Measurements from ENCODE around the gene CTSZ.
A peak's percentile ranks its signal among the peaks of the same experiment; 100 is the strongest.

Gene CTSZ

DNA sequence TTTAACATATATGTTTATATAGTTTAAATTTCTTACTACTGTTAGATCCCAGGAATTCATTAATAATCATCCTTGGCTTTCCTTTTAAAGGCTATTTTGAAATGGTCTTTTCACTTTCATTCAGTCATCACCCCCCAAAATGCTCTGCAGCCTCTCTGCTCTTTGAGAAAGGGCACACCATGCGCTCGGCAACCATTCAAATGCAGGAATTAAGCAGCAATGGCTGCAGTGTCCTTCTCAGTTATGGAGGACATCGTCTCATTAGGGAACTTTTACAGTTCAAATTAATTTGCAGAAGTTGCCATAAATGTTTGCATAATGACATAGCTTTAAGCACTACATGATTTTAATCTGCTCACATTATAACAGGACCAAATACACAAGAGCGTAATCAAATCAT is 18.5 kb upstream of the CTSZ start:
- DNase-seq (ENCODE audit: low read depth), result no peak
- TF ChIP-seq, protein P1, sequence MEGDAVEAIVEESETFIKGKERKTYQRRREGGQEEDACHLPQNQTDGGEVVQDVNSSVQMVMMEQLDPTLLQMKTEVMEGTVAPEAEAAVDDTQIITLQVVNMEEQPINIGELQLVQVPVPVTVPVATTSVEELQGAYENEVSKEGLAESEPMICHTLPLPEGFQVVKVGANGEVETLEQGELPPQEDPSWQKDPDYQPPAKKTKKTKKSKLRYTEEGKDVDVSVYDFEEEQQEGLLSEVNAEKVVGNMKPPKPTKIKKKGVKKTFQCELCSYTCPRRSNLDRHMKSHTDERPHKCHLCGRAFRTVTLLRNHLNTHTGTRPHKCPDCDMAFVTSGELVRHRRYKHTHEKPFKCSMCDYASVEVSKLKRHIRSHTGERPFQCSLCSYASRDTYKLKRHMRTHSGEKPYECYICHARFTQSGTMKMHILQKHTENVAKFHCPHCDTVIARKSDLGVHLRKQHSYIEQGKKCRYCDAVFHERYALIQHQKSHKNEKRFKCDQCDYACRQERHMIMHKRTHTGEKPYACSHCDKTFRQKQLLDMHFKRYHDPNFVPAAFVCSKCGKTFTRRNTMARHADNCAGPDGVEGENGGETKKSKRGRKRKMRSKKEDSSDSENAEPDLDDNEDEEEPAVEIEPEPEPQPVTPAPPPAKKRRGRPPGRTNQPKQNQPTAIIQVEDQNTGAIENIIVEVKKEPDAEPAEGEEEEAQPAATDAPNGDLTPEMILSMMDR (IDR thresholded peaks at IDR 0.05; ENCODE audit: low read length, missing control alignments), result no peak
- H3K4me3 ChIP-seq (replicated peaks; ENCODE audit: low read depth, low read length), result no peak overlapping the region

DNA sequence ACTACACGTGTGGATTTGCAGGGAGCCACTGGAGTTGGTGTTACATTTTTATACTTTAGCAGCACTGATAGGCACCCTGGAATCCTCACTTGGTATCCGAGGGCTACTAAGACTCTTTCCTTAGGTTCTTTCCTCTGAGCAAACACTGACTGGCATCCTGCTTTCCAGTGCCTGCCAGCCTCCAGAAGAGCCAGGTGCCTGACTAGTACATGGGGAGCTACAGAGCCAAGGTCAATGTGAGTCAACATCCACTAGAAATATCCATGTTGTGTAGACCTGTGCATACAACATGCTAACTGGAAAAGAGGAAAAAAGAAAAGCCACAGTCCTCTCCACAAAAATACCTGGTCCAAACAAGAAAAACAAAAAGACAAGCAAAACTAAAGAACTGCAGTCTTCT is 18.0 kb upstream of the CTSZ start:
- DNase-seq (ENCODE audit: low read depth), result no peak
- no peak overlapping the region for H3K4me3 ChIP-seq (replicated peaks; ENCODE audit: low read depth, low read length)
- TF ChIP-seq, protein P1 (IDR thresholded peaks at IDR 0.05; ENCODE audit: low read length, missing control alignments), result no peak

DNA sequence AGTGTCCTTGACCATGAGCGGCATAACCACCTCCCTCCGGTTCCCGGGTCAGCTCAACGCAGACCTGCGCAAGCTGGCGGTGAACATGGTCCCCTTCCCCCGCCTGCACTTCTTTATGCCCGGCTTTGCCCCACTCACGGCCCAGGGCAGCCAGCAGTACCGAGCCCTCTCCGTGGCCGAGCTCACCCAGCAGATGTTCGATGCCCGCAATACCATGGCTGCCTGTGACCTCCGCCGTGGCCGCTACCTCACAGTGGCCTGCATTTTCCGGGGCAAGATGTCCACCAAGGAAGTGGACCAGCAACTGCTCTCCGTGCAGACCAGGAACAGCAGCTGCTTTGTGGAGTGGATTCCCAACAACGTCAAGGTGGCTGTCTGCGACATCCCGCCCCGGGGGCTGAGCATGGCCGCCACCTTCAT is 17.1 kb upstream of the CTSZ start:
- DNase-seq (ENCODE audit: low read depth), result no peak
- H3K4me3 ChIP-seq (replicated peaks; ENCODE audit: low read depth, low read length), result no peak overlapping the region
- TF ChIP-seq, protein P1 (IDR thresholded peaks at IDR 0.05; ENCODE audit: low read length, missing control alignments), result no peak

DNA sequence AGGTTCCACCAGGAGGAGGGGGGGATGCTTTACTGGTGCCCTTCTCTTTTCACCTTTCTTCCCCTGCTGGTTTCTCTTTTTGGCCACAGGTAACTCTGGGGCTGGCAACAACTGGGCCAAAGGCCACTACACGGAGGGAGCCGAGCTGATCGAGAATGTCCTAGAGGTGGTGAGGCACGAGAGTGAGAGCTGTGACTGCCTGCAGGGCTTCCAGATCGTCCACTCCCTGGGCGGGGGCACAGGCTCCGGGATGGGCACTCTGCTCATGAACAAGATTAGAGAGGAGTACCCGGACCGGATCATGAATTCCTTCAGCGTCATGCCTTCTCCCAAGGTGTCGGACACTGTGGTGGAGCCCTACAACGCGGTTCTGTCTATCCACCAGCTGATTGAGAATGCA is 16.6 kb upstream of the CTSZ start:
- no peak overlapping the region for H3K4me3 ChIP-seq (replicated peaks; ENCODE audit: low read depth, low read length)
- TF ChIP-seq, protein P1 (IDR thresholded peaks at IDR 0.05; ENCODE audit: low read length, missing control alignments), result no peak
- DNase-seq (ENCODE audit: low read depth), result no peak

DNA sequence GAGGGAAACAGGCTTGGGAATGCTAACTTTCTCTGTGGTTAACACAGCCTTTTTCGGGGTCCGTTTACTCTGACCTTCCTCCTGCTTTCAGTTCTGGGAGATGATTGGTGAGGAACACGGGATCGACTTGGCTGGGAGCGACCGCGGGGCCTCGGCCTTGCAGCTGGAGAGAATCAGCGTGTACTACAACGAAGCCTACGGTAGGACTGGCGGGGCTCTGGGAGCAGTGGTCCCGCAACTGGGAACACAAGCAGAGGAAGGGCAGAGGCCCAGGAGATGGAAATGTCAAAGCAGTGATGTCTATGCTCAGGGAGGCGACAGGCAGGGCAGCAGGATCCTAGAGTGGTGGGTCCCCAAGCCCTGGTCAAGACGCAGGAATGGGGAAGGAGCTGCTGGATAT is 15.7 kb upstream of the CTSZ start:
- no peak for DNase-seq (ENCODE audit: low read depth)
- TF ChIP-seq, protein P1 (IDR thresholded peaks at IDR 0.05; ENCODE audit: low read length, missing control alignments), result no peak
- no peak overlapping the region for H3K4me3 ChIP-seq (replicated peaks; ENCODE audit: low read depth, low read length)

DNA sequence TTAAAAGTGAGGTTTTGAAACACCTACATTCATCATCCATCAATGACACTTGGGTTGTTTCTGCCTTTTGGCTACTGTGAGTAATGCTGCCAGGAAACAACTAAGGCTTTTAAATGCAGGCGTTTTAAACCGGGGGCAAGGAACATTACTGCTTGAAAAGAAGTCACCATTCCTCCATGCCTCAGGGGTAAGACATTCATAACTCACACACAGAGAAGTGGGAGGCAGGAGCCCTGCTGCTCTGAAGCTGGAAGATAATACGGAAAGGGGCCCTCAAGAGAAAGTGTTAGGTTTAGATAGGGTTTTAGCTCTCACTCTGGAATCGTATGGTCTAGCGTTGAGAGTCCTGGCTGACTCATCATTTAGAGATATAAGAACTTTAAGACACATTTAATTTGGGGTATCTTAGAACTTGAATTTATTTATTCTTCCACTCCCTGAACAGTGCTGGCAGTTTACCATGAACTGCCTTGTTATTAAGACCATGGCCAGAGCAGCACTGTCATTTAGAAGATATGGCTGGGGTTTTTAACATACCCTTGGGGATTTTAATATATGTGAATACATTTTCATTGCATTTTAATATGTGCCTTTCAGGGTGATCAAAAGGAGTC is 14.0 kb upstream of the CTSZ start:
- peak; percentile 59 for DNase-seq (ENCODE audit: low read depth)
- no peak overlapping the region for H3K4me3 ChIP-seq (replicated peaks; ENCODE audit: low read depth, low read length)
- TF ChIP-seq, protein P1 (IDR thresholded peaks at IDR 0.05; ENCODE audit: low read length, missing control alignments), result no peak

DNA sequence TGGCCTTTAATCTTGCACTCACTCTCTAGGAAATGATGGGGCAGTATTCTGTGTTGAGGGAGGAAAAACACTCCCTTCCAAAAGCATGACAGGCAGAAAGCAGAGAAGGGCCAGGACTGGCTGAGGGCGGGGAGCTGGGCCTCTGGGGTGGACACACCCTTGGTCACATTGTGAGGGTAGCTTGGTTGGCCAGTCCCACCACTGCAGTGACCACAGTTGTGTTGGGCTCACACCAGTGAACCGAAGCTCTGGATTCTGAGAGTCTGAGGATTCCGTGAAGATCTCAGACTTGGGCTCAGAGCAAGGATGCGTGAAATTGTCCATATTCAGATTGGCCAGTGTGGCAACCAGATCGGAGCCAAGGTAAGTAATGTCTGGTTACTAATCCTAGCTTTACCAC is 12.2 kb upstream of the CTSZ start, which contains the start of gene TUBB1:
TSS of gene TUBB1 (plus strand) at position 213 of the 400 bp plus-strand sequence. CDS start at position 307, 94 bp downstream.
- no peak within 1 kb of the TSS for H3K4me3 ChIP-seq (replicated peaks; ENCODE audit: low read depth, low read length)
- DNase-seq (ENCODE audit: low read depth), result no peak
- TF ChIP-seq, protein P1 (IDR thresholded peaks at IDR 0.05; ENCODE audit: low read length, missing control alignments), result no peak

All from fibroblast of pulmonary artery (primary cell).